Vagina (tissue), 2 donors: ENCODE measurements around the gene RHEX. TPM values are rescaled to one million over a fixed set of nuclear protein-coding genes. Genes with fewer than 3 reads are reported as not detected.

Source experiments
- DNase-seq, 2 donors: peaks; one replicate each; pipeline ENCODE4 v3.0.0-alpha.2; 2017; ENCODE audit errors: extremely low spot score in 2 of 2
- H3K27ac ChIP-seq: fragments of 200-600 bp; sonication (generic); one replicate; pipeline ENCODE4 v1.5.1; 2019
- H3K27me3 ChIP-seq: fragments of 200-600 bp; sonication (generic); one replicate; pipeline ENCODE4 v1.5.1; 2019
- H3K36me3 ChIP-seq, 2 donors: fragments of 200-600 bp; sonication (generic); one replicate each; pipeline ENCODE4 v1.5.1; 2017 to 2019
- H3K4me1 ChIP-seq: fragments of 200-600 bp; sonication (generic); one replicate; pipeline ENCODE4 v1.5.1; 2019
- H3K4me3 ChIP-seq, 2 donors: fragments of 200-600 bp; sonication (generic); 1 replicate in 1 of 2; 2 replicates in 1 of 2; pipeline ENCODE4 v1.5.1; 2016 to 2019
- H3K9me3 ChIP-seq: fragments of 200-600 bp; sonication (generic); one replicate; pipeline ENCODE4 v1.5.1; 2019
- POLR2A ChIP-seq, 2 donors: fragments of 450-650 bp; IDR thresholded peaks; one replicate each; pipeline ENCODE4 v1.6.1; 2017; ENCODE audit warnings: antibody characterized with exemption in 2 of 2, mild to moderate bottlenecking in 2 of 2, moderate library complexity in 2 of 2
- POLR2AphosphoS5 ChIP-seq, 2 donors: sonication (generic); formaldehyde crosslinking; IDR thresholded peaks; one replicate each; pipeline ENCODE4 v1.9.0; 2017; ENCODE audit warnings: antibody characterized with exemption in 2 of 2, mild to moderate bottlenecking in 2 of 2, low read depth in 1 of 2; ENCODE audit not compliant: insufficient read depth in 1 of 2
- intact Hi-C: fragments of 100-400 bp; cut with DNase I; formaldehyde crosslinking; loops from one replicate; pipeline ENCODE4 v1.15.1; 2023
- total RNA-seq: library from RNA; depleted of rRNA; stranded (reverse); fragments of >200 nt; gene quantifications from one replicate; pipeline ENCODE4 v1.2.3, GENCODE V29; 2016
- TF ChIP-seq, protein P1 (sequence below), 3 experiments: fragments of 450-650 bp in 2 of 3; fragments of 200-600 bp in 1 of 3; sonication (generic) in 1 of 3; IDR thresholded peaks; one replicate each; pipeline ENCODE4 v1.5.1; 2017 to 2019; ENCODE audit warnings: antibody characterized with exemption in 3 of 3, mild to moderate bottlenecking in 2 of 3, moderate library complexity in 2 of 3

The RHEX gene
- total RNA-seq, 1 donor from 2014 or later, result 1.7 TPM

- intact Hi-C loops, result no loop called here
- H3K27ac ChIP-seq, result no peak overlapping the region
- H3K36me3 ChIP-seq, result no peaks in the 10 kb centered on the region
- H3K4me3 ChIP-seq, result no peak overlapping the region
- H3K9me3 ChIP-seq, result no peaks in the 10 kb centered on the region
- no peak for DNase-seq
- TF ChIP-seq POLR2A (IDR thresholded peaks at IDR 0.05), result no peak
- H3K4me1 ChIP-seq, result peaks cover 15% of the 10 kb centered on the region
- no peaks in the 10 kb centered on the region for H3K27me3 ChIP-seq
Measured at GRCh38 chr1:206037581-206037980, 15.4 kb upstream of the RHEX start.

DNA sequence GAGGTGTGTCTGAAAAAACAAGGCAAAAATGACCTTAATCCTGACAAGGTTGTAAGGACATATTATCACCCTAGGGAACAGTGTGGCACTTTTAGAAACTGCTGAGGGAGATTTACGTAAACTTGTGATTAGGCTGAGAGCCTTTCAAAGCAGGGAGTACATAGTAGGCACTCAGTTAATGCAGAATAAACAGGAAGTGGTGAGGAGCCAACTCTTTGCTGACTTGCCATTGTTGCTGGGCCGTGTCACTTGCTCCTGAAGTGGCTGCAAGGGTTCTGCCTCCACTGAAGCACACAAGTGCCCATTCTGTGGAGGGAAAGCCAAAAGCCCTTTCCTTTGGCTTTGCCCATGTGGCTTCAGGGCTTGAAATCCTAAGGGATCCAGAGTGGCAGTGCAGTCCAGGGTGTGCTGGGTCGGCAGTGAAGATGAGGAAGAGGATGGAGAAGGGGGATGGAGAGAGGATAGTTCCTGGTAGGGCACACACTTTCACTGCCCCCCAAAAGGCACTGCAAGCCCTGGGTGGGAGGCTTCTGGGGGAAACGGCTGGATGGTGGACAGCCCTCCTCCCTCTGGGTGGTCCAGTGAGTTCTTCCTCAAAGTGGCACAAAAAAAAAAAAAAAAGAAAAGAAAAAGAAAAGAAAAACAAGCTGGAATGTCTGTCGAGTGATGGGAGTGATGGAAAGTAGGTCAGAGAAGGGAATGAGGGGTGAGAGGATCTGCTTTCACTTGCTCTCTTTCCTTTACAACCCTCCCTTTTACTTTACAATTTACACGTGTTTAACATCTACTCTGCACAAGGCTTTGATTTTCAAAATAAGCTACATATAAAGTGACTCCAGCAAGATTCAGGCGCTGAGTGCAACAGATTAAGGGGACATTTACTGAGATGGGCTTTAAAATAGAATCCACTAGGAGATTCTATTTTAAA lies 13.7 kb upstream of the RHEX start:
- intact Hi-C loops, result no loop called here
- Histone ChIP-seq H3K27me3 (no peaks in the 10 kb centered on the region), H3K9me3 (no peaks in the 10 kb centered on the region), H3K27ac (no peak overlapping the region), H3K4me1 (peaks cover 13% of the 10 kb centered on the region), H3K36me3 (no peaks in the 10 kb centered on the region), H3K4me3 (no peak overlapping the region)
- TF ChIP-seq, protein P1, sequence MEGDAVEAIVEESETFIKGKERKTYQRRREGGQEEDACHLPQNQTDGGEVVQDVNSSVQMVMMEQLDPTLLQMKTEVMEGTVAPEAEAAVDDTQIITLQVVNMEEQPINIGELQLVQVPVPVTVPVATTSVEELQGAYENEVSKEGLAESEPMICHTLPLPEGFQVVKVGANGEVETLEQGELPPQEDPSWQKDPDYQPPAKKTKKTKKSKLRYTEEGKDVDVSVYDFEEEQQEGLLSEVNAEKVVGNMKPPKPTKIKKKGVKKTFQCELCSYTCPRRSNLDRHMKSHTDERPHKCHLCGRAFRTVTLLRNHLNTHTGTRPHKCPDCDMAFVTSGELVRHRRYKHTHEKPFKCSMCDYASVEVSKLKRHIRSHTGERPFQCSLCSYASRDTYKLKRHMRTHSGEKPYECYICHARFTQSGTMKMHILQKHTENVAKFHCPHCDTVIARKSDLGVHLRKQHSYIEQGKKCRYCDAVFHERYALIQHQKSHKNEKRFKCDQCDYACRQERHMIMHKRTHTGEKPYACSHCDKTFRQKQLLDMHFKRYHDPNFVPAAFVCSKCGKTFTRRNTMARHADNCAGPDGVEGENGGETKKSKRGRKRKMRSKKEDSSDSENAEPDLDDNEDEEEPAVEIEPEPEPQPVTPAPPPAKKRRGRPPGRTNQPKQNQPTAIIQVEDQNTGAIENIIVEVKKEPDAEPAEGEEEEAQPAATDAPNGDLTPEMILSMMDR (IDR thresholded peaks at IDR 0.05), result no peak
- TF ChIP-seq POLR2A (IDR thresholded peaks at IDR 0.05) (no peak), POLR2AphosphoS5 (IDR thresholded peaks at IDR 0.05; ENCODE audit: insufficient read depth in 1 of 2, low read depth in 1 of 2) (no peak)
- no peak for DNase-seq

GRCh38 chr1:206040328-206040727 lies 12.6 kb upstream of the RHEX start:
- no peaks in the 10 kb centered on the region for H3K36me3 ChIP-seq
- peaks cover 8% of the 10 kb centered on the region for H3K4me1 ChIP-seq
- H3K27me3 ChIP-seq, result no peaks in the 10 kb centered on the region
- DNase-seq, result no peak
- no peaks in the 10 kb centered on the region for H3K9me3 ChIP-seq
- no peak overlapping the region for H3K4me3 ChIP-seq
- no peak for TF ChIP-seq POLR2AphosphoS5 (IDR thresholded peaks at IDR 0.05; ENCODE audit: insufficient read depth in 1 of 2, low read depth in 1 of 2)
- no peak for TF ChIP-seq POLR2A (IDR thresholded peaks at IDR 0.05)
- TF ChIP-seq, protein P1 (IDR thresholded peaks at IDR 0.05), result no peak
- intact Hi-C loops, result no loop called here
- H3K27ac ChIP-seq, result no peak overlapping the region

- H3K9me3 ChIP-seq, result no peaks in the 10 kb centered on the region
- DNase-seq, result no peak
- no peak overlapping the region for H3K27ac ChIP-seq
- H3K27me3 ChIP-seq, result no peaks in the 10 kb centered on the region
- TF ChIP-seq POLR2AphosphoS5 (IDR thresholded peaks at IDR 0.05; ENCODE audit: insufficient read depth in 1 of 2, low read depth in 1 of 2), result no peak
- TF ChIP-seq, protein P1 (IDR thresholded peaks at IDR 0.05), result no peak
- no peak for TF ChIP-seq POLR2A (IDR thresholded peaks at IDR 0.05)
- peaks cover 8% of the 10 kb centered on the region for H3K4me1 ChIP-seq
- H3K4me3 ChIP-seq, result no peak overlapping the region
- intact Hi-C loops, result no loop called here
- no peaks in the 10 kb centered on the region for H3K36me3 ChIP-seq
Measured at GRCh38 chr1:206041640-206042039, 11.3 kb upstream of the RHEX start.

DNA sequence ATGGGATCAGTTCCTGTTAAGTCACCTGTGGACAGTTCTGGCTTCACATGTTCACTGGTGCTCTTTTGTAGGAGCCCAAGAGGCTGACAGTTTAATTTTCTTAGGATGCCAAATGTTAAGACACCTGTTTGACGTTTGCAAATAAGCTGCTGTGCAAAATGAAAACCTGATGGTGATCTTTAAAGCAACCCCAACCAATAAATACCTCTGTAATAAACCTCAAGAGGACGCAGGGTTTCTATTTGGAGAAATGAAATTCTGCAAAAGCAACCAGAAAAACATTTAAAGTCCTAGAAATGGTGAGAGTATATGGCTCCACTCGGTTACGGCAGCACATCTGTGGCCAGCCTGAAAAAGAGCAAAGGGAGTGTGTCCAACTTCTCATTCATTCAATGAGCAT lies 5.7 kb upstream of the RHEX start:
- Histone ChIP-seq H3K36me3 (no peaks in the 10 kb centered on the region), H3K4me1 (no peaks in the 10 kb centered on the region), H3K9me3 (no peaks in the 10 kb centered on the region), H3K27me3 (no peaks in the 10 kb centered on the region), H3K4me3 (no peak overlapping the region), H3K27ac (no peak overlapping the region)
- intact Hi-C loops, result no loop called here
- no peak for TF ChIP-seq POLR2A (IDR thresholded peaks at IDR 0.05)
- TF ChIP-seq, protein P1 (IDR thresholded peaks at IDR 0.05), result no peak
- no peak for TF ChIP-seq POLR2AphosphoS5 (IDR thresholded peaks at IDR 0.05; ENCODE audit: insufficient read depth in 1 of 2, low read depth in 1 of 2)
- DNase-seq, result no peak
